ENCODE results near the gene STK17B.

Gene STK17B

GRCh38 chr2:196163285-196163684 is 8.1 kb downstream of the STK17B start (continued):
- no peak for TF ChIP-seq TSHZ1 (tag by site-specific recombination; IDR thresholded peaks at IDR 0.05; ENCODE audit: borderline replicate concordance)
- TF ChIP-seq ZNF148 (tag by site-specific recombination; IDR thresholded peaks at IDR 0.05; ENCODE audit: borderline replicate concordance) = no peak
- TF ChIP-seq ZSCAN30 (tag by site-specific recombination; IDR thresholded peaks at IDR 0.05) = no peak
- TF ChIP-seq WT1 (tag by site-specific recombination; IDR thresholded peaks at IDR 0.05) = no peak
- no peak for TF ChIP-seq ZNF174 (tag by site-specific recombination; IDR thresholded peaks at IDR 0.05)
- no peak for TF ChIP-seq ZFP41 (tag by site-specific recombination; IDR thresholded peaks at IDR 0.05; ENCODE audit: borderline replicate concordance)

GRCh38 chr2:196162586-196163175 is 8.7 kb downstream of the STK17B start:
- no peak overlapping the region for H3K4me3 ChIP-seq (ENCODE audit: low read depth, low read length)
- H3K4me1 ChIP-seq (ENCODE audit: control insufficient read depth, insufficient read depth, low read length) = peaks cover 14% of the 10 kb centered on the region; the same call in 1 of the 2 replicates
- H3K36me3 ChIP-seq (ENCODE audit: control insufficient read depth in 2 of 2, insufficient read depth in 1 of 2, low read length in 2 of 2) = peaks cover 11 to 14% of the 10 kb centered on the region in 2 experiments
- CTCF ChIA-PET = interaction anchor here (0.6 to 1.2 kb wide), 5 partner anchors 22 to 291 kb away, joined by 3 to 5 read pairs (median 4); no protein-coding TSS in a partner anchor
- TF ChIP-seq ZNF530 (tag by site-specific recombination; IDR thresholded peaks at IDR 0.05; ENCODE audit: low read depth) (no peak), GLIS2 (tag by site-specific recombination; IDR thresholded peaks at IDR 0.05) (no peak), ZSCAN30 (tag by site-specific recombination; IDR thresholded peaks at IDR 0.05) (no peak), RBAK (tag by site-specific recombination; IDR thresholded peaks at IDR 0.05) (no peak), ZNF488 (tag by site-specific recombination; IDR thresholded peaks at IDR 0.05) (no peak), SETDB1 (IDR thresholded peaks at IDR 0.05; ENCODE audit: insufficient read length, low read length) (no peak), PRDM2 (tag by site-specific recombination; IDR thresholded peaks at IDR 0.05; ENCODE audit: borderline replicate concordance) (no peak), ZNF585B (tag by site-specific recombination; IDR thresholded peaks at IDR 0.05) (no peak)
- POLR2A ChIA-PET = no interaction called here
- H3K9me3 ChIP-seq (ENCODE audit: control insufficient read depth, insufficient read depth, low read depth, low read length) = no peaks in the 10 kb centered on the region
- no peak overlapping the region for H3K27ac ChIP-seq (ENCODE audit: extremely low read depth, low read depth, low read length)
